Panc1 (cell line): ENCODE measurements around the gene GSX2. TPM values are rescaled to one million over a fixed set of nuclear protein-coding genes. Genes with fewer than 3 reads are reported as not detected.
A peak's percentile ranks its signal among the peaks of the same experiment; 100 is the strongest.

Experiments
- ATAC-seq: fragments of 200-7000 bp; cut with Tn5 transposase; 2 replicates; pipeline ENCODE4 v1.9.1; 2020; ENCODE audit warnings: mild to moderate bottlenecking, moderate library complexity
- BruUV-seq: library from RNA; stranded (reverse); fragments of 400-500 nt; replicated peaks from 2 replicates; lab custom pipeline; 2021; lab: Mats Ljungman, UMichigan
- CTCF ChIA-PET: fragments of 300-600 bp; sonication (Branson Sonifier 250); formaldehyde crosslinking; loops from one replicate; lab custom pipeline; 2022; ENCODE audit warnings: antibody characterized with exemption; lab: Charles Lee
- POLR2A ChIA-PET: fragments of 300-600 bp; sonication (Branson Sonifier 250); formaldehyde crosslinking; loops from one replicate; lab custom pipeline; 2022; ENCODE audit warnings: antibody characterized with exemption; lab: Charles Lee
- DNase-seq: peaks from one replicate; pipeline ENCODE4 v3.0.0-alpha.2; 2010; ENCODE audit warnings: low read depth, low spot score
- H3K27ac ChIP-seq: 2 replicates; pipeline ENCODE4 v1.5.1; 2011; ENCODE audit warnings: mild to moderate bottlenecking, low read length, inconsistent platforms
- H3K27me3 ChIP-seq: fragments of 200-500 bp; sonication (Bioruptor generic); 2 replicates; pipeline ENCODE4 v1.6.0; 2014; ENCODE audit warnings: low read length, inconsistent platforms; ENCODE audit not compliant: control insufficient read depth, insufficient read depth
- H3K36me3 ChIP-seq: fragments of 200-500 bp; sonication (Bioruptor generic); 2 replicates; pipeline ENCODE4 v1.5.1; 2014; ENCODE audit warnings: inconsistent platforms, mild to moderate bottlenecking, low read length, moderate library complexity; ENCODE audit not compliant: control insufficient read depth, insufficient read depth
- H3K4me1 ChIP-seq: 2 replicates; pipeline ENCODE4 v1.5.1; 2011; ENCODE audit warnings: inconsistent platforms, mild to moderate bottlenecking, low read length, moderate library complexity; ENCODE audit not compliant: control insufficient read depth, insufficient read depth
- H3K4me3 ChIP-seq, 2 experiments: 2 replicates each; pipeline ENCODE4 v1.5.1; 2011 to 2012; ENCODE audit warnings: low read depth in 2 of 2, low read length in 2 of 2, mild to moderate bottlenecking in 2 of 2, inconsistent platforms in 1 of 2, moderate library complexity in 1 of 2
- H3K9me3 ChIP-seq: fragments of 200-500 bp; sonication (Bioruptor generic); 2 replicates; pipeline ENCODE4 v1.5.1; 2014; ENCODE audit warnings: low read depth, mild to moderate bottlenecking, inconsistent platforms, low read length, moderate library complexity; ENCODE audit not compliant: control insufficient read depth, insufficient read depth
- POLR2AphosphoS5 ChIP-seq: IDR thresholded peaks from 2 replicates; pipeline ENCODE4 v1.6.1; 2012; ENCODE audit warnings: mild to moderate bottlenecking, low read depth, low read length, moderate library complexity
- SIN3A ChIP-seq: IDR thresholded peaks from 2 replicates; pipeline ENCODE4 v1.6.1; 2012; ENCODE audit warnings: low read depth, mild to moderate bottlenecking, low read length, moderate library complexity, borderline replicate concordance; ENCODE audit not compliant: insufficient read depth
- TCF7L2 ChIP-seq: IDR thresholded peaks from 2 replicates; pipeline ENCODE4 v1.6.1; 2011; ENCODE audit warnings: mild to moderate bottlenecking, low read depth, low read length, inconsistent platforms
- in situ Hi-C: cut with HindIII; loops from 2 replicates; pipeline ENCODE4 v1.10.0; 2016; ENCODE audit warnings: low sequenced_read_pairs, low pct_unique_long_range_greater_than_20kb
- intact Hi-C: fragments of 100-400 bp; cut with micrococcal nuclease; formaldehyde crosslinking; loops from one replicate; pipeline ENCODE4 v1.10.0; 2022; ENCODE audit not compliant: unreplicated experiment
- total RNA-seq: library from RNA; stranded (reverse); gene quantifications from one replicate; pipeline ENCODE4 v1.2.1, GENCODE V29; 2021; ENCODE audit not compliant: unreplicated experiment
- TF ChIP-seq, protein P1 (sequence below): fragments of 450-650 bp; IDR thresholded peaks from 2 replicates; pipeline ENCODE4 v1.5.1; 2017; ENCODE audit warnings: mild to moderate bottlenecking
- TF ChIP-seq, protein P2 (sequence below), 2 experiments: IDR thresholded peaks; 2 replicates each; pipeline ENCODE4 v1.6.1; 2011 to 2012; ENCODE audit warnings: low read depth in 2 of 2, control low read depth in 1 of 2, low read length in 1 of 2, mild to moderate bottlenecking in 1 of 2, moderate library complexity in 1 of 2; ENCODE audit not compliant: insufficient read depth in 1 of 2

The GSX2 gene
- total RNA-seq, 1 experiment from 2014 or later = not detected

DNA sequence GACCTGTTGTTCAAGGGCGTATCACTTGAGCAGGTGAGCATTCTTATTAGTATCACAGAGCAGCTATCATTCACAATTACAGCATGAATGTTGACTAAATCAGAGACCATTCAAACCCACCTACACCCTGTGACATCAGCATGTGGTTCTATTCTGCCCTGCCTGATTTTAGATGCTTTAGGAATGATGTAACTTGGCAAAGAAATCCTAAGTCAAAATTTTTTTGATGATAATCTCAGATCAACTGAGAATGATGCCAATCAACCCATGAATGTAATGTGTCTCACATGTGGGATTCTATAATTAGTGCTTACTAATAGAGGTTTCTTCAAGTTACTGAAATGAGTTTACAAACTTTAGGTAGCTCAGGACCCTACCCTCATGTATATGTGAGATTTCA lies 22.2 kb upstream of the GSX2 start:
- Histone ChIP-seq H3K9me3 (no peaks in the 10 kb centered on the region), H3K4me3 (no peak overlapping the region), H3K4me1 (peaks cover 8% of the 10 kb centered on the region; the same call in 1 of the 2 replicates), H3K36me3 (no peaks in the 10 kb centered on the region), H3K27ac (no peak overlapping the region), H3K27me3 (no peaks in the 10 kb centered on the region)
- in situ Hi-C loops (no loop called here), intact Hi-C loops (no loop called here)
- ChIA-PET CTCF (no interaction called here), POLR2A (interaction anchor here (0.7 kb wide), 1 partner anchor 94 kb away, joined by 3 read pairs; no protein-coding TSS in a partner anchor)
- no peak for ATAC-seq
- no TSS peak for BruUV-seq
- no peak for TF ChIP-seq SIN3A
- TF ChIP-seq, protein P1, sequence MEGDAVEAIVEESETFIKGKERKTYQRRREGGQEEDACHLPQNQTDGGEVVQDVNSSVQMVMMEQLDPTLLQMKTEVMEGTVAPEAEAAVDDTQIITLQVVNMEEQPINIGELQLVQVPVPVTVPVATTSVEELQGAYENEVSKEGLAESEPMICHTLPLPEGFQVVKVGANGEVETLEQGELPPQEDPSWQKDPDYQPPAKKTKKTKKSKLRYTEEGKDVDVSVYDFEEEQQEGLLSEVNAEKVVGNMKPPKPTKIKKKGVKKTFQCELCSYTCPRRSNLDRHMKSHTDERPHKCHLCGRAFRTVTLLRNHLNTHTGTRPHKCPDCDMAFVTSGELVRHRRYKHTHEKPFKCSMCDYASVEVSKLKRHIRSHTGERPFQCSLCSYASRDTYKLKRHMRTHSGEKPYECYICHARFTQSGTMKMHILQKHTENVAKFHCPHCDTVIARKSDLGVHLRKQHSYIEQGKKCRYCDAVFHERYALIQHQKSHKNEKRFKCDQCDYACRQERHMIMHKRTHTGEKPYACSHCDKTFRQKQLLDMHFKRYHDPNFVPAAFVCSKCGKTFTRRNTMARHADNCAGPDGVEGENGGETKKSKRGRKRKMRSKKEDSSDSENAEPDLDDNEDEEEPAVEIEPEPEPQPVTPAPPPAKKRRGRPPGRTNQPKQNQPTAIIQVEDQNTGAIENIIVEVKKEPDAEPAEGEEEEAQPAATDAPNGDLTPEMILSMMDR = no peak
- no peak for TF ChIP-seq TCF7L2
- TF ChIP-seq, protein P2, sequence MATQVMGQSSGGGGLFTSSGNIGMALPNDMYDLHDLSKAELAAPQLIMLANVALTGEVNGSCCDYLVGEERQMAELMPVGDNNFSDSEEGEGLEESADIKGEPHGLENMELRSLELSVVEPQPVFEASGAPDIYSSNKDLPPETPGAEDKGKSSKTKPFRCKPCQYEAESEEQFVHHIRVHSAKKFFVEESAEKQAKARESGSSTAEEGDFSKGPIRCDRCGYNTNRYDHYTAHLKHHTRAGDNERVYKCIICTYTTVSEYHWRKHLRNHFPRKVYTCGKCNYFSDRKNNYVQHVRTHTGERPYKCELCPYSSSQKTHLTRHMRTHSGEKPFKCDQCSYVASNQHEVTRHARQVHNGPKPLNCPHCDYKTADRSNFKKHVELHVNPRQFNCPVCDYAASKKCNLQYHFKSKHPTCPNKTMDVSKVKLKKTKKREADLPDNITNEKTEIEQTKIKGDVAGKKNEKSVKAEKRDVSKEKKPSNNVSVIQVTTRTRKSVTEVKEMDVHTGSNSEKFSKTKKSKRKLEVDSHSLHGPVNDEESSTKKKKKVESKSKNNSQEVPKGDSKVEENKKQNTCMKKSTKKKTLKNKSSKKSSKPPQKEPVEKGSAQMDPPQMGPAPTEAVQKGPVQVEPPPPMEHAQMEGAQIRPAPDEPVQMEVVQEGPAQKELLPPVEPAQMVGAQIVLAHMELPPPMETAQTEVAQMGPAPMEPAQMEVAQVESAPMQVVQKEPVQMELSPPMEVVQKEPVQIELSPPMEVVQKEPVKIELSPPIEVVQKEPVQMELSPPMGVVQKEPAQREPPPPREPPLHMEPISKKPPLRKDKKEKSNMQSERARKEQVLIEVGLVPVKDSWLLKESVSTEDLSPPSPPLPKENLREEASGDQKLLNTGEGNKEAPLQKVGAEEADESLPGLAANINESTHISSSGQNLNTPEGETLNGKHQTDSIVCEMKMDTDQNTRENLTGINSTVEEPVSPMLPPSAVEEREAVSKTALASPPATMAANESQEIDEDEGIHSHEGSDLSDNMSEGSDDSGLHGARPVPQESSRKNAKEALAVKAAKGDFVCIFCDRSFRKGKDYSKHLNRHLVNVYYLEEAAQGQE (IDR thresholded peaks at IDR 0.05; ENCODE audit: insufficient read depth in 1 of 2, low read depth in 2 of 2, low read length in 1 of 2) = no peak
- TF ChIP-seq POLR2AphosphoS5 = no peak
- no peak for DNase-seq

DNA sequence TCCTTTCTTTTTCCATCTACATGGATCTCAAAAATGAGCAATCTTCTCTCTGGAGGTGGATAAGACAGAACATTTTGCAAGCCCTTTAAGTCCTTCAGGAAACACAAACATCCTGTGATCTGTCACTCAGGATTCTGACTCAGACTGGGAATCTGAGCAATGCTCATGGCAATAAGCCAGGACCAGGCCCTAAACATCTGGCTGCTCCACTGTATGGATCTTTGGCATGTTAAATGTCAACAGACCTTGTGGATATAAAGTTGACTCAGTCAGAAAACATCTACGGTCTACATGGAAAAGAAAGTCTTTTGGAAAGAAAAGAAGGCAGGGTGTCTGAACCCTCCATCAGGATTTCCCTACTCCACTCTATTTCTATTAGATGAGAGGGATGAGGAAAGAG lies 17.8 kb upstream of the GSX2 start:
- no peak overlapping the region for H3K27ac ChIP-seq
- BruUV-seq = no TSS peak
- intact Hi-C loops = no loop called here
- H3K4me3 ChIP-seq = no peak overlapping the region
- ATAC-seq = peak; percentile 95
- H3K27me3 ChIP-seq = no peaks in the 10 kb centered on the region
- ChIA-PET POLR2A (no interaction called here), CTCF (interaction anchor here (0.7 kb wide), 1 partner anchor 79 kb away, joined by 3 read pairs; no protein-coding TSS in a partner anchor)
- peaks cover 4% of the 10 kb centered on the region; the same call in 1 of the 2 replicates for H3K4me1 ChIP-seq
- no peaks in the 10 kb centered on the region for H3K36me3 ChIP-seq
- H3K9me3 ChIP-seq = no peaks in the 10 kb centered on the region
- DNase-seq = peak; percentile 97
- TF ChIP-seq POLR2AphosphoS5 = peak; percentile 48; the same call in 1 of the 2 replicates
- no peak for TF ChIP-seq TCF7L2
- in situ Hi-C loops = no loop called here

DNA sequence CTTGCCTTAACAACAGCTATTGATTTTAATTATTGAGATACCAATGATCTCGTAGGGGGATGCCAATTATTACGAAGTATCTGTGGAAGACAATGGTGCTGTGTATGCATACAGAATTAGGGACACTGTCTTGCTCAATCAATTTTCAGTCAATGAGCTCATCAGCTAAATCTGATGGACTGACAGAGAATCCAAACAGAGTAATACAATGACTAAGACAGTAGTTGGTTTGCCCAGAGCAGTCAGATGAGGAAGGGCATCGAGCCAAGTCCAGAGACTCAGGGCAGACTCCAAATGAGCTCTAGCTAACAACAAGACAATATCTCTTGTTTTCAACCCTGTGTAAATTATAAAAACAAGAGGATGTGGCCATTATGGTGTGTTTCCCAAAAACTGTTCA lies 14.7 kb upstream of the GSX2 start:
- no peaks in the 10 kb centered on the region for H3K9me3 ChIP-seq
- DNase-seq = peak; percentile 88
- no peaks in the 10 kb centered on the region for H3K27me3 ChIP-seq
- H3K27ac ChIP-seq = no peak overlapping the region
- ATAC-seq = 0 out of 2 replicates have a peak, but pooled peaks have one; percentile 25
- peaks cover 4% of the 10 kb centered on the region; the same call in 1 of the 2 replicates for H3K4me1 ChIP-seq
- intact Hi-C loops = no loop called here
- ChIA-PET POLR2A (no interaction called here), CTCF (interaction anchor here (0.6 kb wide), 1 partner anchor 104 kb away, joined by 6 read pairs; no protein-coding TSS in a partner anchor)
- no peak for TF ChIP-seq TCF7L2
- no peak for TF ChIP-seq POLR2AphosphoS5
- no peak for TF ChIP-seq SIN3A
- H3K4me3 ChIP-seq = no peak overlapping the region
- BruUV-seq = no TSS peak
- H3K36me3 ChIP-seq = no peaks in the 10 kb centered on the region
- in situ Hi-C loops = no loop called here
